Caco-2 (cell line): Measurements from ENCODE around the gene HACE1. TPM values are rescaled to one million over a fixed set of nuclear protein-coding genes. Genes with fewer than 3 reads are reported as not detected.

Experiments
- BruUV-seq: library from RNA; stranded (reverse); fragments of 400-500 nt; replicated peaks from 2 replicates; lab custom pipeline; 2021; lab: Mats Ljungman, UMichigan
- CTCF ChIA-PET: fragments of 300-600 bp; sonication (Branson Sonifier 250); formaldehyde crosslinking; loops from one replicate; lab custom pipeline; 2022; ENCODE audit warnings: antibody characterized with exemption; lab: Charles Lee
- POLR2A ChIA-PET: fragments of 300-600 bp; sonication (Branson Sonifier 250); formaldehyde crosslinking; loops from one replicate; lab custom pipeline; 2022; ENCODE audit warnings: antibody characterized with exemption; lab: Charles Lee
- DNase-seq, 2 experiments: peaks; one replicate each; pipeline versions ENCODE4 v3.0.0 to v3.0.0-alpha.2; 2020 to 2022
- H3K27me3 ChIP-seq: replicated peaks from 2 replicates; pipeline ENCODE4 v1.6.0; 2011; ENCODE audit warnings: low read length; ENCODE audit not compliant: control insufficient read depth, insufficient read depth
- H3K36me3 ChIP-seq: 2 replicates; pipeline ENCODE4 v1.5.1; 2011; ENCODE audit warnings: low read length; ENCODE audit not compliant: control insufficient read depth, insufficient read depth
- H3K4me1 ChIP-seq: fragments of 250-450 bp; sonication (Bioruptor Pico); 2 replicates; pipeline ENCODE4 v1.5.1; 2020; ENCODE audit warnings: mild to moderate bottlenecking
- H3K4me3 ChIP-seq: 2 replicates; pipeline ENCODE4 v1.5.1; 2011; ENCODE audit warnings: low read depth, mild to moderate bottlenecking, control low read depth, low read length
- H3K9me3 ChIP-seq: fragments of 250-450 bp; sonication (Bioruptor Pico); 2 replicates; pipeline ENCODE4 v1.5.1; 2020; ENCODE audit warnings: mild to moderate bottlenecking, moderate library complexity
- H3K27ac Mint-ChIP-seq: one replicate; pipeline ENCODE4 v1.8.0; 2022; ENCODE audit warnings: mixed read lengths; ENCODE audit not compliant: unreplicated experiment
- H3K27me3 Mint-ChIP-seq: one replicate; pipeline ENCODE4 v1.8.0; 2022; ENCODE audit warnings: mixed read lengths; ENCODE audit not compliant: insufficient read depth, unreplicated experiment
- H3K36me3 Mint-ChIP-seq: one replicate; pipeline ENCODE4 v1.8.0; 2022; ENCODE audit warnings: mild to moderate bottlenecking, mixed read lengths; ENCODE audit not compliant: insufficient read depth, unreplicated experiment
- H3K4me1 Mint-ChIP-seq: one replicate; pipeline ENCODE4 v1.8.0; 2022; ENCODE audit warnings: low read depth, mixed read lengths; ENCODE audit not compliant: unreplicated experiment
- H3K4me3 Mint-ChIP-seq: one replicate; pipeline ENCODE4 v1.8.0; 2022; ENCODE audit warnings: mild to moderate bottlenecking, moderate library complexity, mixed read lengths; ENCODE audit not compliant: unreplicated experiment
- H3K9me3 Mint-ChIP-seq: one replicate; pipeline ENCODE4 v1.8.0; 2022; ENCODE audit warnings: mixed read lengths; ENCODE audit not compliant: unreplicated experiment
- intact Hi-C: fragments of 100-400 bp; cut with micrococcal nuclease; formaldehyde crosslinking; loops from one replicate; pipeline ENCODE4 v1.10.0; 2022; ENCODE audit not compliant: unreplicated experiment
- total RNA-seq: library from RNA; stranded (reverse); gene quantifications from 2 replicates; pipeline ENCODE4 v1.2.3, GENCODE V29; 2022
- TF ChIP-seq, protein P1 (sequence below), 2 experiments: fragments of 200-600 bp in 1 of 2; IDR thresholded peaks; 1 replicate in 1 of 2; 2 replicates in 1 of 2; pipeline versions ENCODE4 v1.5.1 to v1.8.0; 2011 to 2022; ENCODE audit warnings: antibody characterized with exemption in 1 of 2, control low read depth in 1 of 2, inconsistent platforms in 1 of 2, low read depth in 1 of 2, low read length in 1 of 2, mild to moderate bottlenecking in 1 of 2, moderate library complexity in 1 of 2; ENCODE audit not compliant: insufficient read depth in 1 of 2, severe bottlenecking in 1 of 2, unreplicated experiment in 1 of 2

The HACE1 gene
- total RNA-seq, 1 experiment from 2014 or later, result 10.0 TPM

DNA sequence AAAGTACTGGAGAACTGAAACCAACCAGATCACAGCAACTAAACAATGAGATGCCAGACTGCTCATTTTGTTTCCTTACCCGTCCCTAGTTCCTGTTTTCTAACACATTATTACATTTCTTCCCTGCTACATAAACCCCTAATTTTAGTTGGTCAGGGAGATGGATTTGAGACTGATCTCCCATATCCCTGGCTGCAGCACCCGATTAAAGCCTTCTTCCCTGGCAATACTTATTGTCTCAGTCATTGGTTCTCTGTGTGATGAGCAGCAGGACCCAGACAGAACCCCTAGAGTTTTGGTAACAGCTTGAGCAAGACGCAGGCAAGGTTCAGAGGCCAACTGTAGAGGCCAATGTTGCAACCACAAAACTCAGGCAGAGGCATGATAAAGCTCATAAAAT is 28.3 kb upstream of the HACE1 start:
- Histone ChIP-seq H3K36me3 (no peaks in the 10 kb centered on the region), H3K4me3 (no peak overlapping the region), H3K9me3 (peaks cover 7% of the 10 kb centered on the region; the same call in 1 of the 2 replicates), H3K27me3 (no peaks in the 10 kb centered on the region), H3K4me1 (no peaks in the 10 kb centered on the region)
- Mint-ChIP-seq H3K27ac (no peak overlapping the region), H3K4me3 (no peak overlapping the region), H3K9me3 (peaks cover 16% of the 10 kb centered on the region), H3K4me1 (no peaks in the 10 kb centered on the region), H3K36me3 (no peaks in the 10 kb centered on the region), H3K27me3 (peaks cover 5% of the 10 kb centered on the region)
- DNase-seq, result no peak
- TF ChIP-seq, protein P1, sequence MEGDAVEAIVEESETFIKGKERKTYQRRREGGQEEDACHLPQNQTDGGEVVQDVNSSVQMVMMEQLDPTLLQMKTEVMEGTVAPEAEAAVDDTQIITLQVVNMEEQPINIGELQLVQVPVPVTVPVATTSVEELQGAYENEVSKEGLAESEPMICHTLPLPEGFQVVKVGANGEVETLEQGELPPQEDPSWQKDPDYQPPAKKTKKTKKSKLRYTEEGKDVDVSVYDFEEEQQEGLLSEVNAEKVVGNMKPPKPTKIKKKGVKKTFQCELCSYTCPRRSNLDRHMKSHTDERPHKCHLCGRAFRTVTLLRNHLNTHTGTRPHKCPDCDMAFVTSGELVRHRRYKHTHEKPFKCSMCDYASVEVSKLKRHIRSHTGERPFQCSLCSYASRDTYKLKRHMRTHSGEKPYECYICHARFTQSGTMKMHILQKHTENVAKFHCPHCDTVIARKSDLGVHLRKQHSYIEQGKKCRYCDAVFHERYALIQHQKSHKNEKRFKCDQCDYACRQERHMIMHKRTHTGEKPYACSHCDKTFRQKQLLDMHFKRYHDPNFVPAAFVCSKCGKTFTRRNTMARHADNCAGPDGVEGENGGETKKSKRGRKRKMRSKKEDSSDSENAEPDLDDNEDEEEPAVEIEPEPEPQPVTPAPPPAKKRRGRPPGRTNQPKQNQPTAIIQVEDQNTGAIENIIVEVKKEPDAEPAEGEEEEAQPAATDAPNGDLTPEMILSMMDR (IDR thresholded peaks at IDR 0.05; ENCODE audit: insufficient read depth in 1 of 2, low read depth in 1 of 2, low read length in 1 of 2, severe bottlenecking in 1 of 2, unreplicated experiment in 1 of 2), result no peak
- intact Hi-C loops, result no loop called here
- ChIA-PET CTCF (no interaction called here), POLR2A (no interaction called here)
- no TSS peak for BruUV-seq

DNA sequence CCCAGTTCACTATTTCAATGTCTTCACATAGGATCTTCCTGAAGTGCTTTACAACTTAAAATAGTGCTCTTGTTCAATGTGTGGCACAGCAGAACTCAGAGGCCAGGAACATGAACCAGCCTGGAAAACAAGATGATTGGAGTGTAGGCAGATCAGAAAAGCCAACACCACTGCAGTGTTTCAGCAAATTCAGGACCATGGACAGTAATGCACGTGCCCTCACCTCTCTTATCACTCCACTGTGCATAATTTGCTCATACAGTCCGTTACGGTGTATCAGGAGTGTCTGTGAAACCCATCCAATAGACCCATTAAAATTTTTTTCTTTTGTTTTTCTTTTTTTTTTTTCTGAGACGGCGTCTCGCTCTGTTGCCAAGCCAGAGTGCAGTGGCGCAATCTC is 27.6 kb upstream of the HACE1 start:
- intact Hi-C loops, result no loop called here
- Mint-ChIP-seq H3K36me3 (no peaks in the 10 kb centered on the region), H3K4me3 (no peak overlapping the region), H3K9me3 (peaks cover 16% of the 10 kb centered on the region), H3K4me1 (no peaks in the 10 kb centered on the region), H3K27me3 (peaks cover 5% of the 10 kb centered on the region), H3K27ac (no peak overlapping the region)
- no TSS peak for BruUV-seq
- POLR2A ChIA-PET, result no interaction called here
- Histone ChIP-seq H3K9me3 (peaks cover 7% of the 10 kb centered on the region; the same call in 1 of the 2 replicates), H3K4me3 (no peak overlapping the region), H3K4me1 (no peaks in the 10 kb centered on the region), H3K36me3 (no peaks in the 10 kb centered on the region), H3K27me3 (no peaks in the 10 kb centered on the region)
- DNase-seq, result peak; percentile 44 to 60
- TF ChIP-seq, protein P1 (IDR thresholded peaks at IDR 0.05; ENCODE audit: insufficient read depth in 1 of 2, low read depth in 1 of 2, low read length in 1 of 2, severe bottlenecking in 1 of 2, unreplicated experiment in 1 of 2), result no peak
- CTCF ChIA-PET, result no interaction called here

DNA sequence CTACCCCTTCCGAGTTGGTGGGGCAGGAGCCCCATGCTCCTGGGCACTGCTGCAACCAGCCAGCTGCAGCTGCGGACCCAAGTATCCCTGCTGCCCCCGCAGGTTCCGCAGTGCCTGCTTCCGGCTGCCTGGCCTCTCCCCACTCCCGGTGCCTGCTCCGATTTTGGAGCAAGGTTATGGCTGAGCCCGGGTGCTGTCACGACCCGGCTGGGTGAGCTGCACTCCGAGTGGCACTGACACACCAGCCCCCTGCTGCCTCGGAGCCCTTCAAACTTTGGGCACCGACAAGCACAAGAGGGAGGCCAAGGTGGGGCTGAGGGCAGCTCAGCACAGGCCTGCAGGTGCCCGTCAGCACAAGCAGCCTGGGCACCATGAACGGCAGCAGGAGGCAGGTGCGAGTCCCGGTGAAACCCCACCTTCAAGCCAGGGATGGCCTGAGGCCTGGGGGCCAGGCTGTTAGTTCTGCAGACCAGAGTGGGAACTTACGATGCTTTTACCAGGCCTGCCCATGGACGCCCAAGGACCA is 25.9 kb upstream of the HACE1 start:
- peaks cover 16% of the 10 kb centered on the region for H3K9me3 Mint-ChIP-seq
- Histone ChIP-seq H3K9me3 (peaks cover 7% of the 10 kb centered on the region; the same call in 1 of the 2 replicates), H3K4me3 (no peak overlapping the region), H3K4me1 (no peaks in the 10 kb centered on the region), H3K36me3 (no peaks in the 10 kb centered on the region), H3K27me3 (no peaks in the 10 kb centered on the region)
- H3K4me1 Mint-ChIP-seq, result no peaks in the 10 kb centered on the region
- ChIA-PET CTCF (no interaction called here), POLR2A (no interaction called here)
- no peak overlapping the region for H3K4me3 Mint-ChIP-seq
- no TSS peak for BruUV-seq
- H3K36me3 Mint-ChIP-seq, result no peaks in the 10 kb centered on the region
- TF ChIP-seq, protein P1 (IDR thresholded peaks at IDR 0.05; ENCODE audit: insufficient read depth in 1 of 2, low read depth in 1 of 2, low read length in 1 of 2, severe bottlenecking in 1 of 2, unreplicated experiment in 1 of 2), result no peak
- intact Hi-C loops, result no loop called here
- DNase-seq, result no peak
- H3K27me3 Mint-ChIP-seq, result peaks cover 6% of the 10 kb centered on the region
- H3K27ac Mint-ChIP-seq, result no peak overlapping the region
